ENCODE results near the gene GRB10. TPM values are rescaled to one million over a fixed set of nuclear protein-coding genes. Genes with fewer than 3 reads are reported as not detected.

GRB10 gene
- total and polyA plus RNA-seq, 2 experiments from 2014 or later = 35.0 to 154 TPM

- no peak for TF ChIP-seq ZNF114 (CRISPR knock-in tag; IDR thresholded peaks at IDR 0.05)
Measured at GRCh38 chr7:50778189-50778588, 4.5 kb downstream of the GRB10 start (continued).

GRCh38 chr7:50775836-50776235, 6.9 kb downstream of the GRB10 start:
- no peak overlapping the region; the same call in 1 of the 2 replicates for H3K27ac ChIP-seq (ENCODE audit: low read depth)
- no peaks in the 10 kb centered on the region for H3K36me3 ChIP-seq (ENCODE audit: insufficient read depth)
- H3K4me3 Mint-ChIP-seq = no peak overlapping the region
- 0 out of 2 replicates have a peak overlapping the region, but pooled peaks have one; percentile 27 for H3K27ac Mint-ChIP-seq
- no peaks in the 10 kb centered on the region for H3K9me2 ChIP-seq (ENCODE audit: insufficient read depth)
- no peak for TF ChIP-seq STAT1 (IDR thresholded peaks at IDR 0.05; ENCODE audit: unreplicated experiment)
- peaks cover 98% of the 10 kb centered on the region for H3K79me2 ChIP-seq (replicated peaks; ENCODE audit: insufficient read depth)
- H3K27me3 ChIP-seq (ENCODE audit: insufficient read depth) = no peaks in the 10 kb centered on the region
- H3K4me2 ChIP-seq = peak overlapping the region; percentile 56
- peaks cover 58% of the 10 kb centered on the region for H3K4me1 ChIP-seq (ENCODE audit: insufficient read depth)
- H2AFZ ChIP-seq = no peak overlapping the region
- no peak for ATAC-seq
- peaks cover 59% of the 10 kb centered on the region for H3K36me3 Mint-ChIP-seq (ENCODE audit: low read depth)
- no peak for DNase-seq (ENCODE audit: low spot score)
- peaks cover 57% of the 10 kb centered on the region for H3K4me1 Mint-ChIP-seq
- H3F3A ChIP-seq (replicated peaks; ENCODE audit: low read depth) = no peaks in the 10 kb centered on the region
- no peak overlapping the region for H3K4me3 ChIP-seq
- H3K9me3 Mint-ChIP-seq = peaks cover 38% of the 10 kb centered on the region
- peaks cover 3% of the 10 kb centered on the region for H3K27me3 Mint-ChIP-seq (ENCODE audit: insufficient read depth, low read depth, poor library complexity)
- peaks cover 45% of the 10 kb centered on the region for H4K20me1 ChIP-seq (replicated peaks; ENCODE audit: insufficient read depth)

DNA sequence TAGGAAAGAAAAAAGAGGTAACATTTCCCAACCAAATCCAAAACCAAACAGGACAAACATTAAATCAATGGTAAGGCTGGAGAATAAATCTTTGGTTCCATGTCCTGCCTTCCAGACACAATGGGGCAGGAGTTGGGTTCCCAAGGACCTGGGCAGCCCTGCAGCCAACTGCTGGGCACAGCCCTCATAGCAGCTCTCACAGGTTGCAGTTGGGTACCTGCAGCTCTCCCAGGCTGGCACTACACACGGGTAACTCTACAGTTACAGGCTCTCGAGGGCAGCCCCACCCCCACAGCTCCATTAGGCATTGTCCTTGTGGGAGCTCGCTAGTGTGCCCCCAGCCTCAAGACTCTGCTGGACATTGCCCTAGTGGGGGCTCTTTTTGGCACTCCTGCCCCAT, 7.5 kb downstream of the GRB10 start:
- ATAC-seq = peak; percentile 68
- peaks cover 65% of the 10 kb centered on the region for H3K36me3 Mint-ChIP-seq (ENCODE audit: low read depth)
- peaks cover 40% of the 10 kb centered on the region for H3K9me3 Mint-ChIP-seq
- Histone ChIP-seq H3K4me3 (no peak overlapping the region), H3K4me1 (ENCODE audit: insufficient read depth) (peaks cover 58% of the 10 kb centered on the region), H3K27me3 (ENCODE audit: insufficient read depth) (no peaks in the 10 kb centered on the region), H3K9me2 (ENCODE audit: insufficient read depth) (no peaks in the 10 kb centered on the region), H3F3A (replicated peaks; ENCODE audit: low read depth) (peaks cover under 1% of the 10 kb centered on the region; the same call in 1 of the 2 replicates), H3K27ac (ENCODE audit: low read depth) (no peak overlapping the region), H4K20me1 (replicated peaks; ENCODE audit: insufficient read depth) (peaks cover 43% of the 10 kb centered on the region), H3K79me2 (replicated peaks; ENCODE audit: insufficient read depth) (peaks cover 98% of the 10 kb centered on the region), H2AFZ (no peak overlapping the region), H3K4me2 (peak overlapping the region; percentile 56), H3K36me3 (ENCODE audit: insufficient read depth) (no peaks in the 10 kb centered on the region)
- peaks cover 3% of the 10 kb centered on the region for H3K27me3 Mint-ChIP-seq (ENCODE audit: insufficient read depth, low read depth, poor library complexity)
- H3K4me3 Mint-ChIP-seq = no peak overlapping the region
- peaks cover 55% of the 10 kb centered on the region for H3K4me1 Mint-ChIP-seq
- no peak overlapping the region for H3K27ac Mint-ChIP-seq
- no peak for DNase-seq (ENCODE audit: low spot score)
- TF ChIP-seq POLR2AphosphoS5 (IDR thresholded peaks at IDR 0.05; ENCODE audit: low read depth) (no peak), ZNF331 (CRISPR knock-in tag; IDR thresholded peaks at IDR 0.05; ENCODE audit: low read depth) (no peak), EZH2 (IDR thresholded peaks at IDR 0.05; ENCODE audit: low read depth, unreplicated experiment) (no peak), ZNF114 (CRISPR knock-in tag; IDR thresholded peaks at IDR 0.05) (no peak), EZH2phosphoT487 (IDR thresholded peaks at IDR 0.05; ENCODE audit: unreplicated experiment) (no peak), JUNB (IDR thresholded peaks at IDR 0.05; ENCODE audit: unreplicated experiment) (no peak), NANOG (IDR thresholded peaks at IDR 0.05; ENCODE audit: borderline replicate concordance) (no peak)
- TF ChIP-seq, protein P1, sequence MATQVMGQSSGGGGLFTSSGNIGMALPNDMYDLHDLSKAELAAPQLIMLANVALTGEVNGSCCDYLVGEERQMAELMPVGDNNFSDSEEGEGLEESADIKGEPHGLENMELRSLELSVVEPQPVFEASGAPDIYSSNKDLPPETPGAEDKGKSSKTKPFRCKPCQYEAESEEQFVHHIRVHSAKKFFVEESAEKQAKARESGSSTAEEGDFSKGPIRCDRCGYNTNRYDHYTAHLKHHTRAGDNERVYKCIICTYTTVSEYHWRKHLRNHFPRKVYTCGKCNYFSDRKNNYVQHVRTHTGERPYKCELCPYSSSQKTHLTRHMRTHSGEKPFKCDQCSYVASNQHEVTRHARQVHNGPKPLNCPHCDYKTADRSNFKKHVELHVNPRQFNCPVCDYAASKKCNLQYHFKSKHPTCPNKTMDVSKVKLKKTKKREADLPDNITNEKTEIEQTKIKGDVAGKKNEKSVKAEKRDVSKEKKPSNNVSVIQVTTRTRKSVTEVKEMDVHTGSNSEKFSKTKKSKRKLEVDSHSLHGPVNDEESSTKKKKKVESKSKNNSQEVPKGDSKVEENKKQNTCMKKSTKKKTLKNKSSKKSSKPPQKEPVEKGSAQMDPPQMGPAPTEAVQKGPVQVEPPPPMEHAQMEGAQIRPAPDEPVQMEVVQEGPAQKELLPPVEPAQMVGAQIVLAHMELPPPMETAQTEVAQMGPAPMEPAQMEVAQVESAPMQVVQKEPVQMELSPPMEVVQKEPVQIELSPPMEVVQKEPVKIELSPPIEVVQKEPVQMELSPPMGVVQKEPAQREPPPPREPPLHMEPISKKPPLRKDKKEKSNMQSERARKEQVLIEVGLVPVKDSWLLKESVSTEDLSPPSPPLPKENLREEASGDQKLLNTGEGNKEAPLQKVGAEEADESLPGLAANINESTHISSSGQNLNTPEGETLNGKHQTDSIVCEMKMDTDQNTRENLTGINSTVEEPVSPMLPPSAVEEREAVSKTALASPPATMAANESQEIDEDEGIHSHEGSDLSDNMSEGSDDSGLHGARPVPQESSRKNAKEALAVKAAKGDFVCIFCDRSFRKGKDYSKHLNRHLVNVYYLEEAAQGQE (IDR thresholded peaks at IDR 0.05; ENCODE audit: unreplicated experiment) = no peak
- TF ChIP-seq, protein P2, sequence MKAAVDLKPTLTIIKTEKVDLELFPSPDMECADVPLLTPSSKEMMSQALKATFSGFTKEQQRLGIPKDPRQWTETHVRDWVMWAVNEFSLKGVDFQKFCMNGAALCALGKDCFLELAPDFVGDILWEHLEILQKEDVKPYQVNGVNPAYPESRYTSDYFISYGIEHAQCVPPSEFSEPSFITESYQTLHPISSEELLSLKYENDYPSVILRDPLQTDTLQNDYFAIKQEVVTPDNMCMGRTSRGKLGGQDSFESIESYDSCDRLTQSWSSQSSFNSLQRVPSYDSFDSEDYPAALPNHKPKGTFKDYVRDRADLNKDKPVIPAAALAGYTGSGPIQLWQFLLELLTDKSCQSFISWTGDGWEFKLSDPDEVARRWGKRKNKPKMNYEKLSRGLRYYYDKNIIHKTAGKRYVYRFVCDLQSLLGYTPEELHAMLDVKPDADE (IDR thresholded peaks at IDR 0.05) = no peak

Measured in GM23338 (cell line).